HG02870 (cell line): Measurements from ENCODE around the gene CPT1C.

Experiments used
- ATAC-seq: cut with Tn5 transposase; IDR thresholded peaks from one replicate; pipeline ENCODE4 v1.9.1; 2021; ENCODE audit warnings: mild to moderate bottlenecking, moderate library complexity; ENCODE audit not compliant: unreplicated experiment

Gene CPT1C

GRCh38 chr19:49690656-49691242 is at the start of gene CPT1C:
TSS of gene CPT1C (plus strand) at chr19:49691116. CDS start at chr19:49692253, 1,137 bp downstream.
- no peak for ATAC-seq

GRCh38 chr19:49641688-49642491 is 49.0 kb upstream of the CPT1C start, which contains the start of gene SCAF1:
TSS of gene SCAF1 (plus strand) at chr19:49642209. CDS start at chr19:49645027, 2,818 bp downstream.
- peak; percentile 47 for ATAC-seq

- ATAC-seq = no peak
Measured at GRCh38 chr19:49642492-49643035, 48.4 kb upstream of the CPT1C start.

GRCh38 chr19:49643466-49643865 is 47.5 kb upstream of the CPT1C start:
- no peak for ATAC-seq

GRCh38 chr19:49645592-49645991 is 45.3 kb upstream of the CPT1C start:
- no peak for ATAC-seq

- ATAC-seq = no peak
Measured at GRCh38 chr19:49645995-49646394, 44.9 kb upstream of the CPT1C start.

- ATAC-seq = no peak
Measured at GRCh38 chr19:49646586-49646985, 44.3 kb upstream of the CPT1C start.

GRCh38 chr19:49651029-49651819 is 39.7 kb upstream of the CPT1C start:
- ATAC-seq = no peak

- no peak for ATAC-seq
Measured at GRCh38 chr19:49651820-49652550, 38.9 kb upstream of the CPT1C start.

GRCh38 chr19:49652551-49653465 is 38.1 kb upstream of the CPT1C start:
- no peak for ATAC-seq

GRCh38 chr19:49653466-49653806 is 37.5 kb upstream of the CPT1C start:
- ATAC-seq = no peak

- no peak for ATAC-seq
Measured at GRCh38 chr19:49654581-49654980, 36.3 kb upstream of the CPT1C start.

- no peak for ATAC-seq
Measured at GRCh38 chr19:49655570-49656455, 35.1 kb upstream of the CPT1C start.

- no peak for ATAC-seq
Measured at GRCh38 chr19:49656456-49657109, 34.3 kb upstream of the CPT1C start.

GRCh38 chr19:49657493-49658138 is 33.3 kb upstream of the CPT1C start:
- no peak for ATAC-seq

GRCh38 chr19:49658139-49658517 is 32.8 kb upstream of the CPT1C start:
- ATAC-seq = no peak

- ATAC-seq = no peak
Measured at GRCh38 chr19:49658566-49659442, 32.1 kb upstream of the CPT1C start.
